Cardiac muscle cell (in vitro differentiated cells and primary cell): ENCODE data around the gene APC2. TPM values are rescaled to one million over a fixed set of nuclear protein-coding genes. Genes with fewer than 3 reads are reported as not detected.

Experiments
- DNase-seq, 2 donors: peaks; one replicate each; pipeline versions ENCODE4 v3.0.0 to v3.0.0-alpha.2; 2010 to 2017; ENCODE audit warnings: low read depth in 1 of 2, low spot score in 1 of 2
- H3K27ac ChIP-seq: fragments of 200-600 bp; sonication (generic); 2 replicates; pipeline ENCODE4 v1.5.1; 2016
- H3K27me3 ChIP-seq: fragments of 200-600 bp; sonication (generic); 2 replicates; pipeline ENCODE4 v1.6.0; 2016; ENCODE audit warnings: control low read depth
- H3K36me3 ChIP-seq: fragments of 200-600 bp; sonication (generic); 2 replicates; pipeline ENCODE4 v1.5.1; 2016; ENCODE audit warnings: control low read depth
- H3K4me1 ChIP-seq: fragments of 200-600 bp; sonication (generic); 2 replicates; pipeline ENCODE4 v1.8.1; 2017; ENCODE audit warnings: low read depth, mild to moderate bottlenecking, mixed run types
- H3K4me3 ChIP-seq: fragments of 200-600 bp; sonication (generic); 2 replicates; pipeline ENCODE4 v1.5.1; 2016; ENCODE audit warnings: mild to moderate bottlenecking
- H3K9me3 ChIP-seq: fragments of 200-600 bp; sonication (generic); 2 replicates; pipeline ENCODE4 v1.5.1; 2017; ENCODE audit warnings: low read depth, mild to moderate bottlenecking, control low read depth
- CTCF ChIP-seq: IDR thresholded peaks from 2 replicates; pipeline ENCODE4 v1.5.1; 2012; ENCODE audit warnings: low read depth, mild to moderate bottlenecking, low read length
- polyA plus RNA-seq: library from polyadenylated mRNA; unstranded; fragments of >200 nt; fragmentation: Nextera tagmentation; extraction: Ambion mirVana; gene quantifications from 2 replicates; pipeline ENCODE4 v1.2.1, GENCODE V29; 2016
- total RNA-seq: library from RNA; depleted of rRNA; stranded (reverse); fragments of >200 nt; gene quantifications from 2 replicates; pipeline ENCODE4 v1.2.3, GENCODE V29; 2016

APC2 gene
- total and polyA plus RNA-seq, 2 experiments from 2014 or later, result 0.42 to 0.94 TPM

- Histone ChIP-seq H3K27me3 (peaks cover 2% of the 10 kb centered on the region), H3K9me3 (no peaks in the 10 kb centered on the region), H3K4me1 (peaks cover 4% of the 10 kb centered on the region), H3K36me3 (peaks cover 22% of the 10 kb centered on the region), H3K4me3 (no peak overlapping the region), H3K27ac (no peak overlapping the region)
- DNase-seq, result no peak
- no peak for TF ChIP-seq CTCF
These were observed 9.5 kb upstream of the APC2 start for GRCh38 chr19:1440418-1440801.

- Histone ChIP-seq H3K27me3 (peaks cover 8% of the 10 kb centered on the region), H3K4me1 (peaks cover 4% of the 10 kb centered on the region), H3K36me3 (peaks cover 22% of the 10 kb centered on the region), H3K4me3 (no peak overlapping the region), H3K27ac (no peak overlapping the region), H3K9me3 (no peaks in the 10 kb centered on the region)
- TF ChIP-seq CTCF, result no peak
- DNase-seq, result no peak
These were observed 8.9 kb upstream of the APC2 start for GRCh38 chr19:1441022-1441426.

DNA sequence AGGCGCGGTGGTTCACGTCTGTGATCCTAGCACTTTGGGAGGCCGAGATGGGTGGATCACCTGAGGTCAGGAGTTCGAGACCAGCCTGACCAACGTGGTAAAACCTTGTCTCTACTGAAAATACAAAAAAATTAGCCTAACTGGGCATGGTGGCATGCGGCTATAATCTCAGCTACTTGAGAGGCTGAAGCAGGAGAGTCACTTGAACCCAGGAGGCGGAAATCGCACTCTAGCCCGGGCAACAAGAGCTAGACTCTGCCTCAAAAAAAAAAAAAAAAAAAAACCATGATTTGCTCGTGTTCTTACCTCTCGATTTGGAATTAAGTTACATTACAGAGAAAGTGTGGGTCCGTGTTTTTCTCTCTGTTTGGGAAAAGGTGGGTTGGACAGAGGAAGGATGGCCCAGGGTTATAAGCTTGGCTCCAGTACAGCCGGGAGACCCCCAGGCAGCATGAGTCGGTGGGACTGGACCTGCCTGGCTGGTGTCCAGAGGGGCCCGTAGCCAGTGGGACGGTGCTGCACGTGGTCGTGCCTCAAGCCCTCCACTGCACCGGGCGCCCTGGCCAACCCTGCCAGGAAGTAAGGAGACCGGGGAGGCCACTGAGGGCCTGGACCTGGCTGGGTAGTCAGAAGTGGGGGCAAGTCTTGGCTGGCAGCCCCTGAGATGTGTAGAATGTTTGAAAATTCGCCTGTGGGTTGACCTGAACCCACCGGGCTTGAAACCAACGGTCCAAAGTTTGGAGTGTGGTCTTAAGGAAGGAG is 8.1 kb upstream of the APC2 start:
- Histone ChIP-seq H3K36me3 (peaks cover 22% of the 10 kb centered on the region), H3K27ac (no peak overlapping the region), H3K4me1 (peaks cover 9% of the 10 kb centered on the region), H3K27me3 (peaks cover 16% of the 10 kb centered on the region), H3K9me3 (no peaks in the 10 kb centered on the region), H3K4me3 (no peak overlapping the region)
- DNase-seq, result no peak
- no peak for TF ChIP-seq CTCF

GRCh38 chr19:1445185-1445931 is 4.6 kb upstream of the APC2 start:
- TF ChIP-seq CTCF, result peak; percentile 82
- Histone ChIP-seq H3K4me1 (peaks cover 5% of the 10 kb centered on the region), H3K4me3 (peak overlapping the region; percentile 53), H3K36me3 (peaks cover 13% of the 10 kb centered on the region), H3K27me3 (peaks cover 51% of the 10 kb centered on the region), H3K9me3 (no peaks in the 10 kb centered on the region), H3K27ac (no peak overlapping the region)
- peak; percentile 60 to 78 for DNase-seq

DNA sequence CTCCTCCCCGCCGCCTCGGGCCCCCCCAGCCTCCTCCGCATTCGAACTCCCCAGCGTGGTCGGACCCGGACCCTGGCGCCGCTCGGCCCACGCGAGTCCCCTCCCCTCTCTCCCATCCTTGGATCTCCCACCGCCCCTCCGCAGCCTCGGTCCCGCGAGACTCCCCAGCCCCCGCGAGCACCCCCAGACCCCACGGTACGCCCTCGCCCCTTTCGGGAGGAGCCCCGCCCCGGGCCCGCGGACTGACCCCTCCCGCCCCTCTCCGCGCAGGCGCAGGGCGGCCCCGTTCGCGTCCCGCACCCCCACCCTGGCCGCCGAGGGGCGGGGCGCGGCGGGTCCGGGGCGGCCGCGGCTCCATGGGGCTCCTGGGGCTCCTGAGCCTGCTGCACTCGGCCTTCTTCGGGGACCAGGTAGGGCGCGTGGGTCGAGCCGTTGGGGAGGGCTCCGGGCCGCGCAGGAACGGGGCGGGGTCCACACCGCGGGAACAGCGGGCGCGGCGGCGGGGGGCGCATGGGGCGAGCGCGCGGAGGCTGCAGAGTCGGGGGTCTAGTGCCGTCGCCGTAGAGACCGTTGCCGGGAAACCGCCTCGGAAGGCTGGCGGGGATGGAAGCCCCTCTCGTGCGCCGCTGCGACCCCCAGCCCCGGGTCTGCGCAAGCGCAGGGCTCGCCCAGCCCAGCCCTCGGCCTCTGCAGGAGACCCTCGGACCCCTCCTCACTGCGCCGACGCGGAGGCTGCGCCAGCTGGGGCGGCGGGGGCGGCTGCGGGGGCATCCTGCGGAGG is 3.8 kb upstream of the APC2 start:
- Histone ChIP-seq H3K27me3 (peaks cover 59% of the 10 kb centered on the region), H3K4me3 (peak overlapping the region; percentile 53)
- peak in 1 of 2 donors; percentile 74 for DNase-seq

More for the DNA sequence above, 3.8 kb upstream of the APC2 start:
- Histone ChIP-seq H3K27ac (no peak overlapping the region), H3K36me3 (peaks cover 5% of the 10 kb centered on the region), H3K9me3 (no peaks in the 10 kb centered on the region), H3K4me1 (peaks cover 5% of the 10 kb centered on the region)
- TF ChIP-seq CTCF, result no peak
